Keratinocyte (primary cell): ENCODE data around the gene ANKDD1B. TPM values are rescaled to one million over a fixed set of nuclear protein-coding genes. Genes with fewer than 3 reads are reported as not detected.

Experiments
- DNase-seq: peaks from one replicate; pipeline ENCODE4 v3.0.0-alpha.2; 2011; ENCODE audit warnings: low read depth, missing footprints, low spot score
- FAIRE-seq: peaks from 2 replicates; lab custom pipeline; 2011; peaks lifted over from hg19 to GRCh38; lab: Jason Lieb, UNC
- H2AFZ ChIP-seq: 2 replicates; pipeline ENCODE4 v1.6.0; 2012; ENCODE audit warnings: low read length, control low read depth, inconsistent platforms; ENCODE audit not compliant: control insufficient read depth
- H3K27ac ChIP-seq: 2 replicates; pipeline ENCODE4 v1.5.1; 2011; ENCODE audit warnings: low read length; ENCODE audit not compliant: control insufficient read depth, insufficient read depth
- H3K27me3 ChIP-seq: 3 replicates; pipeline ENCODE4 v1.6.0; 2011; ENCODE audit warnings: low read length; ENCODE audit not compliant: control insufficient read depth, insufficient read depth; ENCODE audit errors: extremely low read depth
- H3K36me3 ChIP-seq, 2 experiments: 2 replicates in 1 of 2; 3 replicates in 1 of 2; pipeline ENCODE4 v1.5.1; 2011; ENCODE audit warnings: low read length in 2 of 2, mild to moderate bottlenecking in 1 of 2; ENCODE audit not compliant: control insufficient read depth in 2 of 2, insufficient read depth in 2 of 2; ENCODE audit errors: extremely low read depth in 1 of 2
- H3K4me1 ChIP-seq: 3 replicates; pipeline ENCODE4 v1.5.1; 2011; ENCODE audit warnings: low read length; ENCODE audit not compliant: control insufficient read depth, insufficient read depth; ENCODE audit errors: extremely low read depth
- H3K4me2 ChIP-seq: 3 replicates; pipeline ENCODE4 v1.6.0; 2011; ENCODE audit warnings: low read depth, low read length; ENCODE audit not compliant: control insufficient read depth, insufficient read depth; ENCODE audit errors: extremely low read depth
- H3K4me3 ChIP-seq, 3 experiments: fragments of 200-600 bp in 1 of 3; sonication (generic) in 1 of 3; 2 replicates in 2 of 3; 3 replicates in 1 of 3; pipeline ENCODE4 v1.5.1; 2011 to 2016; ENCODE audit warnings: low read length in 3 of 3, mild to moderate bottlenecking in 3 of 3, control low read depth in 2 of 3, inconsistent platforms in 1 of 3, low read depth in 1 of 3, mixed read lengths in 1 of 3, mixed run types in 1 of 3, moderate library complexity in 1 of 3; ENCODE audit not compliant: control insufficient read depth in 2 of 3, insufficient read depth in 2 of 3; ENCODE audit errors: extremely low read depth in 1 of 3
- H3K79me2 ChIP-seq: 2 replicates; pipeline ENCODE4 v1.6.0; 2012; ENCODE audit warnings: low read length; ENCODE audit not compliant: control insufficient read depth, insufficient read depth
- H3K9ac ChIP-seq: 3 replicates; pipeline ENCODE4 v1.6.0; 2011; ENCODE audit warnings: low read length; ENCODE audit not compliant: control insufficient read depth, insufficient read depth; ENCODE audit errors: extremely low read depth
- H3K9me1 ChIP-seq: 3 replicates; pipeline ENCODE4 v1.6.0; 2011; ENCODE audit warnings: low read length; ENCODE audit not compliant: control insufficient read depth, insufficient read depth; ENCODE audit errors: extremely low read depth
- H3K9me3 ChIP-seq: 2 replicates; pipeline ENCODE4 v1.5.1; 2012; ENCODE audit warnings: low read depth, low read length; ENCODE audit not compliant: control insufficient read depth
- H4K20me1 ChIP-seq: 3 replicates; pipeline ENCODE4 v1.6.0; 2011; ENCODE audit warnings: low read length; ENCODE audit not compliant: control insufficient read depth, insufficient read depth; ENCODE audit errors: extremely low read depth
- EZH2 ChIP-seq: IDR thresholded peaks from one replicate; pipeline ENCODE4 v1.6.1; 2012; ENCODE audit warnings: inconsistent platforms, mild to moderate bottlenecking, low read length, moderate library complexity
- dilution Hi-C: fragments of 300-500 bp; cut with MboI; formaldehyde crosslinking; loops from one replicate; pipeline ENCODE4 v1.7.0; 2020; ENCODE audit warnings: low sequenced_read_pairs; ENCODE audit not compliant: extremely low pct_ligation_motif_present
- polyA plus RNA-seq, 5 experiments: library from polyadenylated mRNA; depleted of rRNA in 3 of 5; stranded (reverse) in 3 of 5; stranded (forward) in 1 of 5; unstranded in 1 of 5; fragments of >200 nt; gene quantifications; 1 replicate in 1 of 5; 2 replicates in 3 of 5; 3 replicates in 1 of 5; pipeline versions ENCODE4 v1.2.1 to v1.2.3, GENCODE V29; 2011 to 2012; ENCODE audit warnings: missing spikeins in 2 of 5, low read depth in 1 of 5, low replicate concordance in 1 of 5
- TF ChIP-seq, protein P1 (sequence below), 3 experiments: IDR thresholded peaks in 1 of 3; conservative IDR thresholded peaks in 1 of 3; optimal IDR thresholded peaks in 1 of 3; 2 replicates in 2 of 3; 3 replicates in 1 of 3; pipeline versions ENCODE3 to v1.5.1; 2011; ENCODE audit warnings: low read length in 3 of 3, mild to moderate bottlenecking in 3 of 3, moderate library complexity in 2 of 3, control low read depth in 1 of 3, inconsistent platforms in 1 of 3; ENCODE audit not compliant: insufficient read depth in 2 of 3; ENCODE audit errors: extremely low read depth in 1 of 3

Gene ANKDD1B
- polyA plus RNA-seq, 1 donor (not counting 4 experiments of a cell fraction or from before 2014, with no cell fraction given) = 1.1 TPM

DNA sequence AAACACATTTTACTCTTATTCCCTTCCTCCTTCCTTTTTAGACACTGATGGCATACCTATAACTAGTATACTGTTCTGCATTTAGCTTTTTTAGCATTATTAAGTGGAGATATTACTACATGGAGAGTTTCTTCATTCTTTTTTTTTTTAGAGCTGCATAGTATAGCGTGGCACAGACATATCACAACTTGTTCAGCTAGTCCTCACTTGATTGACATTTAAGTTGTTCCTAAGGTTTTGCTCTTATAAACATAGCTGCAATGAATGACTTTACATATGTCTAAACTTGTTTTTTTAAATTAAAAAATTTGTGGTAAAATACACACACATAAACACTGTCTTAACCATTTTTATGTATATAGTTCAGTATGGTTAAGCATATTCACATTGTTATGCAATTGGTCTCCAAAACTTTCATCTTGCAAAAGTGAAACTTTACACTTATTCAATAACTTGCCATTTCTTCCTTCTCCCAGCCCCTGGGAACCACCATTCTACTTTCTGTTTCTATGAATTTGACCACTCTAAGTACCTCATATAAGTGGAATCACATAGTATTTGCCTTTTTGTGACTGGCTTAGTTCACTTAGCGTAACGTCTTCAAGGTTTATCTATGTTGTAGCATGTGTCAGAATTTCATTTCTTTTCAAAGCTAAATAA is 48.7 kb downstream of the ANKDD1B start:
- no peak overlapping the region for H3K4me2 ChIP-seq
- no peaks in the 10 kb centered on the region for H3K36me3 ChIP-seq
- FAIRE-seq = peak; percentile 32
- H4K20me1 ChIP-seq = no peaks in the 10 kb centered on the region
- no peak overlapping the region for H3K4me3 ChIP-seq
- no peak overlapping the region for H2AFZ ChIP-seq
- H3K9ac ChIP-seq = no peak overlapping the region
- no peaks in the 10 kb centered on the region for H3K79me2 ChIP-seq
- H3K9me3 ChIP-seq = no peaks in the 10 kb centered on the region
- peaks cover 16% of the 10 kb centered on the region for H3K4me1 ChIP-seq
- no peak for TF ChIP-seq EZH2
- TF ChIP-seq, protein P1, sequence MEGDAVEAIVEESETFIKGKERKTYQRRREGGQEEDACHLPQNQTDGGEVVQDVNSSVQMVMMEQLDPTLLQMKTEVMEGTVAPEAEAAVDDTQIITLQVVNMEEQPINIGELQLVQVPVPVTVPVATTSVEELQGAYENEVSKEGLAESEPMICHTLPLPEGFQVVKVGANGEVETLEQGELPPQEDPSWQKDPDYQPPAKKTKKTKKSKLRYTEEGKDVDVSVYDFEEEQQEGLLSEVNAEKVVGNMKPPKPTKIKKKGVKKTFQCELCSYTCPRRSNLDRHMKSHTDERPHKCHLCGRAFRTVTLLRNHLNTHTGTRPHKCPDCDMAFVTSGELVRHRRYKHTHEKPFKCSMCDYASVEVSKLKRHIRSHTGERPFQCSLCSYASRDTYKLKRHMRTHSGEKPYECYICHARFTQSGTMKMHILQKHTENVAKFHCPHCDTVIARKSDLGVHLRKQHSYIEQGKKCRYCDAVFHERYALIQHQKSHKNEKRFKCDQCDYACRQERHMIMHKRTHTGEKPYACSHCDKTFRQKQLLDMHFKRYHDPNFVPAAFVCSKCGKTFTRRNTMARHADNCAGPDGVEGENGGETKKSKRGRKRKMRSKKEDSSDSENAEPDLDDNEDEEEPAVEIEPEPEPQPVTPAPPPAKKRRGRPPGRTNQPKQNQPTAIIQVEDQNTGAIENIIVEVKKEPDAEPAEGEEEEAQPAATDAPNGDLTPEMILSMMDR (optimal IDR thresholded peaks at IDR 0.05 in 1 of 3, IDR thresholded peaks at IDR 0.05 in 1 of 3, conservative IDR thresholded peaks at IDR 0.05 in 1 of 3; ENCODE audit: extremely low read depth in 1 of 3, insufficient read depth in 2 of 3, low read length in 3 of 3) = no peak
- DNase-seq = no peak
- no peak overlapping the region for H3K27ac ChIP-seq
- H3K27me3 ChIP-seq = no peaks in the 10 kb centered on the region
- dilution Hi-C loops = no loop called here
- no peaks in the 10 kb centered on the region for H3K9me1 ChIP-seq

DNA sequence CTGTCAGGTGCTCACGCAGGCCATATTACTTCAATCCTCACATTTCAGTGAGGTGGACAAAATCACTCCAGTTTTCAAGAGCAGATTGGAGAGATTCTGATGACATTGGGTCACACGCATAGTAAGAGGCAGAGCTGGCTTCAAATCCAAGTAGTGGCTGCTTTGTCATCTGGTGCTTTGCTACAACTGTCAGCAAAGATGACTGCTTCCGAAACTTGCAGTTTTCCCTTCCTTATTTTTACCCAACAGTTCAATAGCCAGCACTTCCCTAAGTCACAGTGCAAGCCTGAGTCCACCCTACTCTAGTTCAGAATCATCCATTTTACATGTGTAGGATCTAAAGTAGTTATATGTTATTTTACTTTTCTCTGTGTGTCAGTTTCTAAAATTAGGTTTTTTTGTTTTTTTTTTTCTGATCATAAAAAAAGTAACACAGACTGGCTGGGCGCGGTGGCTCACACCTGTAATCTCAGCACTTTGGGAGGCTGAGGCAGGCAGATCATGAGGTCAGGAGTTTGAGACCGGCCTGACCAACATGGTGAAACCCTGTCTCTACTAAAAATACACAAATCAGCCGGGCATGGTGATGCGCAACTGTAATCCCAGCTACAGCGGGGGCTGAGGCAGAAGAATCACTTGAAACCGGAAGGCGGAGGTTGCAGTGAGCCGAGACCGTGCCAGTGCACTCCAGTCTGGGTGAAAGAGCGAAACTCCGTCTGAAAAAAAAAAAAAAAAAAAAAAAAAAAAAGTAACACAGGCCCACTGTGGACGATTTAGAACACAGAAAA is 49.6 kb downstream of the ANKDD1B start:
- Histone ChIP-seq H3K4me3 (no peak overlapping the region), H3K4me1 (peaks cover 13% of the 10 kb centered on the region), H3K9me1 (no peaks in the 10 kb centered on the region), H3K36me3 (peaks cover 0 to 2% of the 10 kb centered on the region in 2 experiments), H3K4me2 (no peak overlapping the region), H3K9ac (no peak overlapping the region), H4K20me1 (no peaks in the 10 kb centered on the region), H3K79me2 (no peaks in the 10 kb centered on the region), H3K27ac (no peak overlapping the region), H2AFZ (no peak overlapping the region), H3K27me3 (no peaks in the 10 kb centered on the region), H3K9me3 (no peaks in the 10 kb centered on the region)
- TF ChIP-seq, protein P1 (optimal IDR thresholded peaks at IDR 0.05 in 1 of 3, IDR thresholded peaks at IDR 0.05 in 1 of 3, conservative IDR thresholded peaks at IDR 0.05 in 1 of 3; ENCODE audit: extremely low read depth in 1 of 3, insufficient read depth in 2 of 3, low read length in 3 of 3) = no peak
- no peak for TF ChIP-seq EZH2
- dilution Hi-C loops = no loop called here
- no peak for FAIRE-seq
- DNase-seq = no peak
